Glomerular visceral epithelial cell (primary cell): Measurements from ENCODE around the gene FMC1.
A peak's percentile ranks its signal among the peaks of the same experiment; 100 is the strongest.
"Not testable (repeated sequence)": the region's sequence is repeated elsewhere in the genome, so short reads cannot be mapped to it uniquely, and the experiment has no call there.

Experiments used
- DNase-seq: peaks from one replicate; pipeline ENCODE4 v3.0.0-alpha.2; 2016; ENCODE audit errors: extremely low spot score

Gene FMC1, protein sequence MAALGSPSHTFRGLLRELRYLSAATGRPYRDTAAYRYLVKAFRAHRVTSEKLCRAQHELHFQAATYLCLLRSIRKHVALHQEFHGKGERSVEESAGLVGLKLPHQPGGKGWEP

DNA sequence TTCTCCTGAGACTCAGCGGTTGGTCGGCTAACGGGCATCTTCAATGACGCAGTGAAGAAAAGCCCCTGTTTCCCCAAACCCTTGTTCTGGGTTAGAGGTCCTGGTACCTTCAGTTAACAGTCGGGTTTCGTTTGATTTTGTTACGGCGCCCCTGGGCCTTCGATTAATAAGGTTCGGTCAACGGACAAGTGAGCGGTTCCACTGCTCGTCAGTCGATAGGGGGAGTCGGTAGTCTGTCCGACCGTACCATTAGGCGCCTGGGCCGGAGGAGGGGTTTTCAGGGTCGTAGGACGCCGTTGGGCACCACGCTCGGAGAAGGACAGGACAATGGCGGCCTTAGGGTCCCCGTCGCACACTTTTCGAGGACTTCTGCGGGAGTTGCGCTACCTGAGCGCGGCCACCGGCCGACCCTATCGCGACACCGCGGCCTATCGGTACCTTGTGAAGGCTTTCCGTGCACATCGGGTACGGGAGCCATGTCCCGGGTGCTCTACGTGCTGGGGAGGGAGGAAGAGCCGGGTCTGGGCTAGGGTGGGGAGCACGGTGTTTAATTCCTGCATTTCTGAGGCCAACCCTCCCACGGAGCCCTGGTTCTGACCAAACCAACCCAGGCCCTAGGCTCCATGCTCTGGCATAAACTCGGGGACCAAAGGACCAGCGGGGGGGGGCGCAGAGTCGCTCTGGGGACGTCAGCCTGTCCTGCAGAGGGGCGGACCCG lies at the start of gene FMC1:
Gene FMC1, plus strand, starts transcription at position 280 of the 718 bp plus-strand sequence. Its CDS starts 48 bp downstream, at position 328.
- peak; percentile 89 for DNase-seq

DNA sequence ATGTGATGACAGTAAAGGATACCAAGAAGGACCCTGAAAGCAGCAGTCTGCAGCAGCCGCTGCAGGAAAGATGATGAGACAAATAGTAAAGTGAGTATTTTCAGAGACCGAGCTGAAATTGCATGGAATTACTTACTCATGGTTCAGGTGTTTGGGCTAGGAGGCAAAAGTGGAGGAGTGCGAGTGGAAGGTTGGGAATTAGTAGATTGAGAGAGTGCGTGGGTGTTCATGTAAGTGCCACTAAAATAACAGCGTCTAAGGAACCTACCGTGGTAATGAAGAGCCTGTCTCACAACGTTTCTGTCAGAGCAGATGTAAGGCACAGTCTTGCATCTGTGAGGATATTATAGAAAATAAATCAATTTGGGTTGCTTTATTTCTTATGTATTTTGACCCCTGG lies 48.3 kb upstream of the FMC1 start:
- no peak for DNase-seq

DNA sequence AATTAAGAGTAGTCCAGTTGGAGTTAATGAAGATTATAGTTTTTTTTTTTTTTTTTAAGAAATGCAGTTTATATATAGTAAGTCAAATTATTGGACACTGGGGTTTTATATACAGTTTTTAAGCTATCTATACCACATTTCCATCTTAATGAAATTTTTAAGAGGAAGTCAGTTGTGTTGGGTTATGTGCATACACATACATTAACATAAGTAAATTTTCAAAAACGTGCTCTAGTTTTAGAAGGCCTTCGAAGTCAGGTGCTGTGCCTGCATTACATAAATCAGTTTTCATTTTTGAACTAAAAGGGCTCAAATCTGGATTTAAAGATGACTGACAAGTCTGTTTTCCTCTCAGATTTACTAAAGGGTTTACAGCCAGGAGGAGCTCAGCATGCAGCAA lies 47.6 kb upstream of the FMC1 start:
- no peak for DNase-seq

DNA sequence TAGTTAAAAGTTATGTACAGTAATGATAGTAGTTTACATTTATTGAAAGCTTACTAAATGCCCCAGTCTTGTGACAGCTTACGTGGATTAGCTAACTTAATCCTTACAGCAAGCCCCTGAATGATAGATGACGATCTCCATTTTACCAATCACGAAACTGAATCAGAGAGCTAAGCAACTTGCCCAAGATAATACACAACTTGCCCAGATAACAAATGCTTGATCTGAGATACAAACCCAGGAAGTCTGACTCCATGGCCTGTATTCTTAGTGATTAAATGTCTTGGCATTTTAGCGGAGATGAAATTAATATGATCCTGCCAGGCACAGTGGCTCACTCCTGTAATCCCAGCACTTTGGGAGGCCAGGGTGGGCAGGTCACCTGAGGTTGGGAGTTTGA lies 46.9 kb upstream of the FMC1 start:
- DNase-seq = no peak

DNA sequence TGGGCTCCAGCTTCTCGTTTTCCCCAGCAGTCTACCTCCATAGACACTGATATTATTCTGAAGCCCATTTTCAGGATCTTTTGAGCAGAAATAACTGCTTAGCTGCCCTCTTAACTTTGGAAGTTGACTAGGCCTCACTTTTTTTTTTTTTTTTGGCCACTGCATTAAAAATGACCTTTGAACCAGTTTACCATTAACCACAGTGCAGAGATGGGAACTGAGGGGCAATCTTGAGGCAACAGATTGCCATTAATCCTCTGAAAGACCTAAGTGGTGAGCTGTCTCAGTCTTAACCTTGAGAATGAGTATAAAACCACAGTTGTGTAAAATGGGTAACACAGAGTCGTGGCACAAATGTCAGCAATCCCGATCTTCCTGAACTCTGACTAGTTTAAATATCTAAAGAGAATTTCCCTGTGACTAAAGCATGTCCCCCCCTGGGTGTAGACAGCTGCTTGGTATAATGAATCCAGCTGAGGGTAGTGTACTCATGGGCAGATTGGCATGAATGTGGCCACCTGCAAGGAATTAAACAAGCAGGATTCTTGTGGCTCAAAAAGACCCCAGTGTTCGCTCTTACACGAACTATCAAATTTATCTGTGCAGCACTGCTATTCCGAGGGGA lies 46.1 kb upstream of the FMC1 start:
- no peak for DNase-seq

DNA sequence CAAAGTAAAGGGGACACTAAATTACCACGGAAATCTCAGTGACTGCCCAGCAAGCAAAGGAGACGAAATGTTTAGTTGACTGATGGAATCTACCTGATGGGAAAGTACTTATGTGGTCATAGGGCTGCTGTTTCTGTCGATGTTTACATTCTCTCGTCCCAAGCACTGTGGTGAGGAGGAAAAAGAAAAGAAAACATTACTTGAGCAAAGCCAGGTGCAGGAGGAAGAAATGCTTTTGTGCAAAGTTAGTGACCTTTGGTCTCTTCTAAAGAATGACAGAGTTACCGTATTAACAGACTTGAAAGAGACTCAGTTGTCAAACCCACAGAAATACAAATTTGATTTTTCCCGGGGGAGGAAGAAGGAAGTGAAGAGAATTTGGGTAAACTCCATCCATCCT lies 43.3 kb upstream of the FMC1 start:
- no peak for DNase-seq

DNA sequence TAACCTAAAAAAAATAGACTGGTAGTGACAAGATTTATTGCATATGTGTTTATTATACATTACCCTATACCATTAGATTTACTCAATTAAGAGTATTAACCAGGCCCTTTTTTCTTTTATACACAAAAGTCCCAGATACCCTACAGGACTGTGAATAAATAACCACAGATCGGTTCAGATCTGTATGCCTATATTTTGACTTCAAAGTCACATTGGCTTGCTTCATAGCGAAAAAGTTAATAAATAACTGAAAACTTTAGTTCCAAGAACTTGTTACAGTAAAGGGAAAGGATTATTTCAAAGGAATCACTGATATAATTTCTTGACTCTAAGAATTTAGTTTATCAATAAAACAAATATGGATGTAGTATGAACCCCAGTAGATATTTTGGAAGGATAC lies 41.8 kb upstream of the FMC1 start:
- DNase-seq = no peak

DNA sequence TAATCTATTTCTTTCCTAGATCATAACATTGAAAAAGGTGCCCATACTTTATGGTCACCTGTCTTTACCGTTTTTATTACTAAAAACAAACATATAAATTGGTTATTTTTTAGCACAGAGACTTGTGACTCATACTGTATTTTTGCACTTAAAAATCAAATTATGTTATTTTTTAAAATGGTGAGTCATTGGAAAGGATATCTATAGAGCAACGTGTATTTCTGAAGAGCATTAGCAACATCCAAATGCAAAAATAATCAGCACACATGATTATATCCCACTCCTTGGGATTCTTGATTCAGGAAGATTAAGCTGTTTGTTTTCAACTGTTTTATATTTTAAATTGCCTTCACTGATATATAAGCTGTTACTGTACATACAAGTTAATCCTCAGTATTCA lies 40.7 kb upstream of the FMC1 start:
- no peak for DNase-seq

DNA sequence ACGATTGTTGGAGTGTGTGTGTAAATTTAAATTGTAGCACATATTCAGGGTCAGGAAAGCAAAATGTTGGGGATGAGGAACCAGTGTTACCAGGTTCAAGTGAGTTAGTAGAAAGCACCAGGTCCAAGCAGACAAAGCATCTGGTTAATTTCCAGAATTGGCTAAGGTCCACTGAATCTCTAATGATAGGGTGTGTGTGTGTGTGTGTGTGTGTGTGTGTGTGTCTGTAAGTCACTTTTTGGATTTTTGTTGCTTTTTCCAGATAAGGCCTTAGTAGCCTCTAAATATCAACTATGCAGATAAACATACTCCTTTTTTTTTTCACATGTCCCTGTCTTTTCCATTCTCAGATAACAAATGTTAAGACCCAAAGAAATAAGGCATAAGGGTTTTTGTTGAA lies 36.6 kb upstream of the FMC1 start:
- DNase-seq = no peak

DNA sequence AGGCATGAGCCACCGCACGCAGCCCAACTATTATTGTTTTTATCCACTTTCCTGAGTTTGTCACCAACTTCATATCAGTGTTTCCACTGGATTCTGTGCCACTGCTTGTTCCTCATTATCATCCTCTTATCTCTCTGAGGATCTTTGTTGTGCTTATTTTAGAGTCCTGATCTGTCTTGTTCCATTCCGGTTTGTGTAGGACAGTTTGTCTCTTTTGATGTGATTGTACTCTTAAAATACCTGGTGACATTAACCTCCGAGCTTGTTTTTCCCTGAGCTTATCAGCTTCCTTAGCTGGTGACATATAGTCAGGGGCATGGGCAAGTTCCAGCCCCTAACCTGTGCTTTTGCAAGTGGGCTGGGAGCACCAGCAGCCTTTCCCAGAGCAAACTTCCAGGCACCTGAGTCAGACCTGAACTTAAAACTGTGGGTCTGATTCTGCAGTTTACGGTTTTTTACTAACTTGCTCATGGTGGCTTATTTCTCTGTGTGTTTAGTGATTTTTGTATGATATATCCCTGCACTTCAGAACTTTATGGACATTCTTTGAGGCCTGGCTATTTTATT lies 23.1 kb upstream of the FMC1 start:
- DNase-seq = no peak

DNA sequence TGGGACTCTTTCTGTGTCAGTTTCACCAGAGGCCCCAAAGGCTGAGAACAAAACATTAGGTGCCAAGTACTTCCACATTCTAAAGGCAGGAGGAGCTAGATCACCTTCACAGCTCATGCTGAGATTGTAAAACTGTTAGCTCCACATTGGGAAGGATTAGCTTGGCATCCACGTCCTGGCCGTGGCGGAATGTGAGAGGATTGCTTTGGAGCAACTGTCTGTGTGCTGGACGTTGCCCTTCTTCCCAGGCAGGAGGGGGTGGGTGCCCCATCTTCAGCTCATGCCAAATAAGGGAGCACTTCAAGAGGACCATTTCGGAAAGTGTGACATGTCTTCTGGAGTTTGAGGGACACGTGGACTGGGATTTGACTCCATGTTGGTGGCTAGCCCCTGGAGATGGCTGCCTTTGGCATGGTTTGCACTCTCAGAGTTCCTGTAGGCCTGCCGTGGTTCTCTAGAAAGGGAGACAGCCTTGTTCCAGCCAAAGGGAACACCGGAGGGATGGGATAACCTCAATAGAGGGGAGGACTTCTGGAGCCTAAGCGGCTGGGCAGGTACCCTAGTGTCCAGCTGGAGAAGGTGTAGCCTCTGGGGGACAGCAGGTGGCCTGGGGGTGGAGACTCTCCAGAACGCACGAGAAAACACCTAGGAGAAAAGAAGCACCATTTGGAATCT lies 19.9 kb upstream of the FMC1 start:
- DNase-seq = no peak

DNA sequence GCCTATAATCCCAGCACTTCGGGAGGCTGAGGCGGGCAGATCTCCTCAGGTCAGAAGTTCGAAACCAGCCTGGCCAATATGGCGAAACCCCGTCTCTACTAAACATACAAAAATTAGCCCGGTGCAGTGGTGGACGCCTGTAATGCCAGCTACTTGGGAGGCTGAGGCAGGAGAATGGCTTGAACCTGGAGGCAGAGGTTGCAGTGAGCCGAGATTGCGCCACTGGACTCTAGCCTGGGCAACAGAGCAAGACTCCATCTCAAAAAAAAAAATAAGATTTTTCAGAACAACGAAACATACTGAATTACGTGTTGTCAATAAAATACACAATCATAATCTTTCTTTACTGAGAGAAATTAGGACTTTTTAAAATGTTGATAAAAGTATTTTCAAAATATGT lies 16.4 kb upstream of the FMC1 start:
- not testable (repeated sequence) for DNase-seq

DNA sequence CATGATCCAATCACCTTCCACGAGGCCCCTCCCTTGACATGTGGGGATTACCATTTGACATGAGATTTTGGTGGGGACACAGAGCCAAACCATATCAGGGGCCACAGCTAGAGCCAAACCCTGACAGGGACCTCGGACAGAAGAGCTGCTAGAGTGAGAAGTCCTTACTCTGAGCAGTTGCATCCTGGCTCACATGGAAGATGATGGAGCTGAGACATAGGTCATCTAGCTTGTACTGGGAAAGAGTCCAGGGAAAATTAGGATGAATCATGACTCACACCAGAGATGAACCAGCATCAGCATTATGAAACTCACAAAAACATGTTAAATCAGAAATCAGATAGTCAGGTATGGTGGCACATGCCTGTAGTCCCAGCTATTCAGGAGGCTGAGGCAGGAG lies 12.8 kb upstream of the FMC1 start:
- DNase-seq = peak; percentile 44

DNA sequence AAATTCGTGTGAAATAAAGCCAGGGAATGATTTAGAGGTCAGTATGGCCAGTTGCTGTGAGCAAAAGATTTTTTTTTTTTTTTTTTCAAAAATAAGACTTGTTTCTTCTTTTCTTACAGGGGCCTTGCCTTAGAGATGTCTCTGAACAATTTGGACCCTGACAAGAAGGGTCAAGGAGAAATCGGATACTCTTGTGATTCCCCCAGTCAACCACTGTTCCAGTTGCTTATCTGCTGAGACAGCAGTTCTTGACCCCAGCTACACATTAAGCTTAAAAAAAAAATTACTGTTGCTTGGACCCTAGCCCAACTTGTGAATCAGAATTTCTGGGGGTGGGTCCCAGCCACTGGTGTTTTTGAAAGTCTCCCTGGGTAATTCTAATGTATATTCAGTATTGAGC lies 12.0 kb upstream of the FMC1 start:
- no peak for DNase-seq

DNA sequence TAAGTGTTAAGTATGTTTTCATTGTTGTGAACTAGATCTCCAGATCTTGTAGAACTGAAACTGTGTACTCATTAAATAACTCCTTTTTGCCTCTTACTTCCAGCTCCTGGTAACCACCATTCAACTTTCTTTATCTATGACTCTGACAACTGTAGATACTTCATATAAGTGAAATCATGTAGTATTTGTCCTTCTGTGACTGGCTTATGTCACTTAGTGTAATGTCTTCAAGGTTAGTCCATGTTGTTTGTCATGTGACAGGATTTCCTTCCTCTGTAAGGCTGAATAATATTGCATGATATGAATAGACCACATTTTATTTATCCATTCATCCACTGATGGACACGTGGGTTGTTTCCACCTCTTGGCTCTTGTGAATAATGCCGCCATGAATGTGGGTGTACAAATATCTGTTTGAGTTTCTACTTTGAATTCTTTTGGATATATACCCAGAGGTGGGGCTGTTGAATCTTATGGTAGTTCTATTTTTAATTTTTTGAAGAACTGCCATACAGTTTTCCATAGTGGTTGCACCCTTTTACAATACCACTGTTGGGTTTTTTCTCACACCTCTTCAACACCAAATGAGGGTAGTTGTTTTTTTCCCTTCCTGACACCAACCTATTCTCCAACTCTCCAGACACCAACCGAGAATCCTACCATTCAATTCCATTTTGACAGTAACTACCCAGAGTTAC lies 10.7 kb upstream of the FMC1 start:
- DNase-seq = no peak

DNA sequence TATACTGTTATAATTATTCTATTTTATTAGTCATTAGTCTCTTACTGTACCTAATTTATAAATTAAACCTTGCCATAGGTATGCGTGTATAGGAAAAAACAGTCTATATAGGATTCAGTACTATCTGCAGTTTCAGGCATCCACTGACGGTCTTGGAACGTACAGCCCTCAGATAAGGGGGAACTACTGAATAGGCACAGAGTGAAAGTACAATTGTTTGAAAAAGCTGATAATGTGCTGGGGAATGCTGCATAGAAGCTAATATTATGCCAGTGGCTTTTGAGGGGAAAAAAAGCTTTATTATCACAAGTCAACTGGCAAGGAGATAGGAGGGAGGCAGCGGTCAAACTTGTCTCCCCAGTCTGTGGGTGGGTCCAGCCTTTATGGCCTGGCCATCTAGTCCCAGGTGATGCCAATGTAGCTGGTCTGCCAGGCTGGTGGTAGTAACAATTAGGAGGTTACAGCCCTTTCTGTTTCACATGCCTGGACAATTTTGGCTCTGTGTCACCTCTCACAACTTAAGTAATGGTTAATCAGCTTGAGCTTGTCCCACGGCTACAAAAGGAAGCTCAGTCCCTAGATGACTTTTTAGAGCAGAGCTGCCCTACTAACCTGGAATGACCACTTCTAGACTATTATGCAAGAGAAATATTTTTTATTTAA lies 8.3 kb upstream of the FMC1 start:
- no peak for DNase-seq

DNA sequence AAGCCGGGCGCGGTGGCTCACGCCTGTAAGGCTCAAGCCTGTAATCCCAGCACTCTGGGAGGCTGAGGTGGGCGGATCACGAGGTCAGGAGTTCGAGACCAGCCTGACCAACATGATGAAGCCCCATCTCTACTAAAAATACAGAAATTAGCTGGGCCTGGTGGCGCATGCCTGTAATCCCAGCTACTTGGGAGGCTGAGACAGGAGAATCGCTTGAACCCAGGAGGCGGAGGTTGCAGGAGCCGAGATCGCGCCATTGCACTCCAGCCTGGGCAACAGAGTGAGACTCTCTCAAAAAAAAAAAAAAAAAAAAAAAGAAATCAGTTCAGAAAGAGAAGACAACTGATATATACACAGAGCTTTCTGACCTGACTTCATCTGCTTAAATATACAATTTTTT lies 7.7 kb upstream of the FMC1 start:
- DNase-seq = not testable (repeated sequence)

DNA sequence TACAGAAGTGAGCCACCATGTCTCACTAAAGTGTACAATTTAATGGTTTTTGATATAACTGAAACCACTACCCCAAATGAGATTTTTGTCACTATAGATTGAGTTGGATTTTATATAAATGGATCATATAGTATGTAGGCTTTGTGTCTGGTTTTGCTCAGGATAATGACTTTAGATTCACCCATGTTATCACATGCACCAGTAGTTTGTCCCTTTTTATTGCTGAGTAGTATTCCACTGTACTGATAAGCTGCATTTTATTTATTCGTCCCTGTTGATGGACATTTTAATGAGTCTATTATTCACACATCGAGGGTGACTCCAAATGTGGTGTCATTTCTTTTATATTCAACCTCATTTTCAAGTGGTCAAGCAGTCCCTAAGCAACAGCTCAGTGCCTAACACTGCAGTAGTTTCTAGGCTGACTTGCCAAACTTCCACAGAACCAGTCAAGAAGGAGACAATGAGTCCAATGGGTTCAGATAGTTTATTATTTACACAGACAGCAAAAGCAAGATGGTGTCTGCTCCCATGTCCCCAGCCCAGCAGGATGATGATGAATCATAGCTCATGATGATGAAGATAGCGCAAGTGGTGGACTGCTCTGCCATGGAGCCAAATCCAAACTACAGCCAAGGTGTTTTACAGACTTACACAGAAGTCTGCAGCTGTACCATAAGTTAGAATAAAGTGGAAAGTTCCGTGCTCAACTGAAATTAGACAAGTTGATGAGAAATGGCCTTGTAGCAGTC lies 6.6 kb upstream of the FMC1 start:
- no peak for DNase-seq

DNA sequence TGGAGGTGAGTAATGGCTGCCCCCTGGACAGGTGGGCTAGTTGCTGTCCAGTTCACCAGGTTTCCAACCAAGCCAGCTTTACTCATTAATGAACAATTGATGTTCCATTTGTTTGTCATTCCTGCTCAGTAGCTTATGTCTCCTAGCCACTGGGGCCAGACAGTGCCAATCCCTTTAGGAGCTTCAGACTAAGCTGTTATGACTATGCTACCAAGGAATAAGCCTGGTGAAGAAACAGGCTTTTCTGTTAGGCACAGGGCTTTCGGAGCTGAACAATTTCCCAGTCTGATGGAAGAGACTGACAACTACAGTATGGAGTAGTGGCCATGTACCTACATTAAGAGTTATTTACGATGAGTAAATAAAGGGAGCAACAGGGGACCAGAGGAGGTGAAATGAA lies 2.1 kb upstream of the FMC1 start:
- no peak for DNase-seq

DNA sequence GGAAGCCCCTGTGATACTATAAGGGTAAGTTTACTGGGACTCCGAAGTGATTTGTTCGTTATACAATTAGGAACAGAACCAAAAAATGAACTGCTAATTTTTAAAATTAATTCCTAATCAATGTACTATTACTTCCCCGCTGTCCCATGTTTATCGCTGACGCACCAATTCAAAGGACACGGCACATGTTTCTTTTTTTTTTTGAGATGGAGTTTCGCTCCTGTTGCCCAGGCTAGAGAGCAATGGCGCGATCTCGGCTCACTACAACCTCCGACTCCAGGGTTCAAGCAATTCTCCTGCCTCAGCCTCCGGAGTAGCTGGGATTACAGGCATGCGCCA lies 1.5 kb upstream of the FMC1 start:
- no peak for DNase-seq
